Body of pancreas (tissue), 4 donors: Measurements from ENCODE around the gene POFUT2. TPM values are rescaled to one million over a fixed set of nuclear protein-coding genes. Genes with fewer than 3 reads are reported as not detected.

Source experiments
- ATAC-seq: fragments of 150-250 bp; one replicate; pipeline ENCODE4 v1.9.1; 2016
- DNase-seq, 4 donors: peaks; one replicate each; pipeline ENCODE4 v3.0.0-alpha.2; 2019
- H3K27ac ChIP-seq, 4 donors: fragments of 200-600 bp; sonication (generic); 1 replicate in 3 of 4; 2 replicates in 1 of 4; pipeline versions ENCODE4 v1.5.1 to v1.6.1; 2016 to 2019; ENCODE audit warnings: mild to moderate bottlenecking in 1 of 4, mixed read lengths in 1 of 4, moderate library complexity in 1 of 4
- H3K27me3 ChIP-seq, 2 donors: fragments of 200-600 bp; sonication (generic); one replicate each; pipeline ENCODE4 v1.6.0; 2016; ENCODE audit warnings: mild to moderate bottlenecking in 1 of 2
- H3K36me3 ChIP-seq, 2 donors: fragments of 200-600 bp; sonication (generic); replicated peaks in 1 of 2; 2 replicates each; pipeline ENCODE4 v1.5.1; 2016; ENCODE audit warnings: low read depth in 2 of 2; ENCODE audit not compliant: insufficient read depth in 1 of 2
- H3K4me1 ChIP-seq: fragments of 200-600 bp; sonication (generic); one replicate; pipeline ENCODE4 v1.6.0; 2016
- H3K4me3 ChIP-seq, 2 donors: fragments of 200-600 bp; sonication (generic); 1 replicate in 1 of 2; 2 replicates in 1 of 2; pipeline ENCODE4 v1.5.1; 2016 to 2019
- H3K9me3 ChIP-seq, 3 donors: fragments of 200-600 bp; sonication (generic); 1 replicate in 2 of 3; 2 replicates in 1 of 3; pipeline ENCODE4 v1.5.1; 2016
- POLR2A ChIP-seq, 3 donors: fragments of 450-650 bp; IDR thresholded peaks; one replicate each; pipeline ENCODE4 v1.6.1; 2016; ENCODE audit warnings: antibody characterized with exemption in 3 of 3, mild to moderate bottlenecking in 2 of 3
- WGBS, 2 donors: methylation state at CpG; one replicate each; pipeline ENCODE4 v1.1.5; 2017; 5-methylcytosine and 5-hydroxymethylcytosine counted together
- intact Hi-C: fragments of 100-400 bp; cut with DNase I; formaldehyde crosslinking; loops from one replicate; pipeline ENCODE4 v1.15.1; 2023
- total RNA-seq, 2 donors: library from RNA; depleted of rRNA; stranded (reverse); fragments of >200 nt; gene quantifications; one replicate each; pipeline ENCODE4 v1.1.0, GENCODE V29; 2016
- TF ChIP-seq, protein P1 (sequence below), 7 experiments: fragments of 450-650 bp in 4 of 7; fragments of 200-600 bp in 3 of 7; sonication (generic) in 3 of 7; IDR thresholded peaks; one replicate each; pipeline ENCODE4 v1.5.1; 2016 to 2019; ENCODE audit warnings: antibody characterized with exemption in 7 of 7

The POFUT2 gene
- total RNA-seq, 2 donors from 2014 or later, result 16.3 to 46.1 TPM

- Histone ChIP-seq H3K4me3 (no peak overlapping the region), H3K4me1 (peaks cover 12% of the 10 kb centered on the region), H3K36me3 (no peaks in the 10 kb centered on the region), H3K27me3 (peaks cover 0 to 18% of the 10 kb centered on the region in 2 donors), H3K9me3 (no peaks in the 10 kb centered on the region), H3K27ac (no peak overlapping the region)
- 83 to 84% methylated on average over 19 to 27 of the region's 28 CpGs for WGBS, 2 donors
- ATAC-seq (no peak), DNase-seq (no peak)
- intact Hi-C loops, result no loop called here
- TF ChIP-seq, protein P1, sequence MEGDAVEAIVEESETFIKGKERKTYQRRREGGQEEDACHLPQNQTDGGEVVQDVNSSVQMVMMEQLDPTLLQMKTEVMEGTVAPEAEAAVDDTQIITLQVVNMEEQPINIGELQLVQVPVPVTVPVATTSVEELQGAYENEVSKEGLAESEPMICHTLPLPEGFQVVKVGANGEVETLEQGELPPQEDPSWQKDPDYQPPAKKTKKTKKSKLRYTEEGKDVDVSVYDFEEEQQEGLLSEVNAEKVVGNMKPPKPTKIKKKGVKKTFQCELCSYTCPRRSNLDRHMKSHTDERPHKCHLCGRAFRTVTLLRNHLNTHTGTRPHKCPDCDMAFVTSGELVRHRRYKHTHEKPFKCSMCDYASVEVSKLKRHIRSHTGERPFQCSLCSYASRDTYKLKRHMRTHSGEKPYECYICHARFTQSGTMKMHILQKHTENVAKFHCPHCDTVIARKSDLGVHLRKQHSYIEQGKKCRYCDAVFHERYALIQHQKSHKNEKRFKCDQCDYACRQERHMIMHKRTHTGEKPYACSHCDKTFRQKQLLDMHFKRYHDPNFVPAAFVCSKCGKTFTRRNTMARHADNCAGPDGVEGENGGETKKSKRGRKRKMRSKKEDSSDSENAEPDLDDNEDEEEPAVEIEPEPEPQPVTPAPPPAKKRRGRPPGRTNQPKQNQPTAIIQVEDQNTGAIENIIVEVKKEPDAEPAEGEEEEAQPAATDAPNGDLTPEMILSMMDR (IDR thresholded peaks at IDR 0.05), result no peak
- no peak for TF ChIP-seq POLR2A (IDR thresholded peaks at IDR 0.05)
These were observed 35.9 kb downstream of the POFUT2 start for GRCh38 chr21:45251635-45252447.

GRCh38 chr21:45250914-45251634 is 36.6 kb downstream of the POFUT2 start:
- peaks cover 12% of the 10 kb centered on the region for H3K4me1 ChIP-seq
- 82 to 84% methylated on average over 12 to 14 of the region's 14 CpGs for WGBS, 2 donors
- H3K36me3 ChIP-seq, result no peaks in the 10 kb centered on the region
- intact Hi-C loops, result no loop called here
- no peak overlapping the region for H3K27ac ChIP-seq
- no peak overlapping the region for H3K4me3 ChIP-seq
- TF ChIP-seq POLR2A (IDR thresholded peaks at IDR 0.05), result no peak
- TF ChIP-seq, protein P1 (IDR thresholded peaks at IDR 0.05), result no peak
- no peak for ATAC-seq
- peaks cover 0 to 18% of the 10 kb centered on the region in 2 donors for H3K27me3 ChIP-seq
- DNase-seq, result no peak
- no peaks in the 10 kb centered on the region for H3K9me3 ChIP-seq

DNA sequence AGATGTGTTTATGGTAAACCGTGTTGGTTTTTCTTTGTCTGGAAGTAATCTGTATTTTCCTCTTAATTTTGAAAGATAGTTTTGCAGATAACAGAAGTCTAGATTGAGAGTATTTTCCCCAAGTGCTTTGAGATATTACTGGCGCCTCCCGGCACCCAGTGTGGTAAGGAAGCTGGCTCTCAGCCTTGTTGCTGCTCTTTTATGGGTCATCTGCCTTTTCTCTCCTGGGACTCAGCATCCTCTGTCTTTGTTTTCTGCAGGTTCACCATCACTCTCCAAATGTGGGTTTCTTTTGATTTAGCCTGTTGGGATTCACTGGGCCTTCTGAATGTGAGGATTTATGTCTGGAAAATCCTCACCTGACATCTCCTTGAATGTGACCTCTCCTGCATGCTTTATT is 37.4 kb downstream of the POFUT2 start:
- DNase-seq (no peak), ATAC-seq (no peak)
- TF ChIP-seq POLR2A (IDR thresholded peaks at IDR 0.05), result no peak
- TF ChIP-seq, protein P1 (IDR thresholded peaks at IDR 0.05), result no peak
- WGBS, 2 donors, result 79 to 86% methylated on average over 3 of the region's 3 CpGs
- intact Hi-C loops, result no loop called here
- H3K4me3 ChIP-seq, result no peak overlapping the region
- no peaks in the 10 kb centered on the region for H3K36me3 ChIP-seq
- peaks cover 0 to 18% of the 10 kb centered on the region in 2 donors for H3K27me3 ChIP-seq
- no peak overlapping the region for H3K27ac ChIP-seq
- peaks cover 12% of the 10 kb centered on the region for H3K4me1 ChIP-seq
- no peaks in the 10 kb centered on the region for H3K9me3 ChIP-seq

DNA sequence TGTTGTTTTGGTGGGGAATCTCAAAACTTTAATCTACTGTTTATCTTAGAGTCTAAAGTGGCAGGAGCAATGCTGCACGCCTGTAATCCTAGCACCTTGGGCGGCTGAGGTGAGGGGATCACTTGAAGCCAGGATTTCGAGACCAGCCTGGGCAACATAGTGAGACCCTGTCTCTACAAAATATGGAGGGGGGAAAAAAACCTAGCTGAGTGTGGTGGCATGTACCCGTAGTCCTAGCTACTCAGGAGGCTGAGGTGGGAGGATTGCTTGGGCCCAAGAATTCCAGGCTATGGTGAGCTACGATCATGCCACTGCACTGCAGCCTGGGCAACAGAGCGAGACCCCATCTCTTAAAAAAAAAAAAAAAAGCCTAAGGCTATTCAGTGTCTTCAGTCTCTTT is 38.1 kb downstream of the POFUT2 start:
- no peaks in the 10 kb centered on the region for H3K36me3 ChIP-seq
- H3K27ac ChIP-seq, result no peak overlapping the region
- no peaks in the 10 kb centered on the region for H3K9me3 ChIP-seq
- peaks cover 0 to 15% of the 10 kb centered on the region in 2 donors for H3K27me3 ChIP-seq
- WGBS, 2 donors, result 81 to 84% methylated on average over 6 of the region's 6 CpGs
- intact Hi-C loops, result no loop called here
- ATAC-seq, result no peak
- DNase-seq, result no peak
- no peak for TF ChIP-seq POLR2A (IDR thresholded peaks at IDR 0.05)
- TF ChIP-seq, protein P1 (IDR thresholded peaks at IDR 0.05), result no peak
- peaks cover 12% of the 10 kb centered on the region for H3K4me1 ChIP-seq
- H3K4me3 ChIP-seq, result no peak overlapping the region
